Stomach (tissue), 9 donors: ENCODE results near the gene CERS6. TPM values are rescaled to one million over a fixed set of nuclear protein-coding genes. Genes with fewer than 3 reads are reported as not detected.

ENCODE experiments used
- DNase-seq, 2 donors: peaks; one replicate each; pipeline versions ENCODE4 v3.0.0 to v3.0.0-alpha.2; 2013 to 2019
- H3K27ac ChIP-seq, 5 donors: fragments of 200-600 bp in 4 of 5; sonication (generic) in 4 of 5; one replicate each; pipeline ENCODE4 v1.5.1; 2013 to 2019; ENCODE audit warnings: mild to moderate bottlenecking in 1 of 5, moderate library complexity in 1 of 5
- H3K27me3 ChIP-seq, 3 donors: fragments of 200-600 bp; sonication (generic); one replicate each; pipeline ENCODE4 v1.5.1; 2017 to 2019; ENCODE audit warnings: mixed run types in 1 of 3
- H3K36me3 ChIP-seq, 4 donors: fragments of 200-600 bp; sonication (generic); 1 replicate in 3 of 4; 2 replicates in 1 of 4; pipeline ENCODE4 v1.5.1; 2016 to 2019
- H3K4me1 ChIP-seq, 4 donors: fragments of 200-600 bp; sonication (generic); one replicate each; pipeline ENCODE4 v1.5.1; 2016 to 2019
- H3K4me3 ChIP-seq, 4 donors: fragments of 200-600 bp; sonication (generic) in 3 of 4; one replicate each; pipeline ENCODE4 v1.5.1; 2016 to 2019; ENCODE audit warnings: mild to moderate bottlenecking in 1 of 4
- H3K9me3 ChIP-seq, 4 donors: fragments of 200-600 bp; sonication (generic); one replicate each; pipeline ENCODE4 v1.5.1; 2016 to 2019
- CTCF ChIP-seq, 7 experiments: fragments of 450-650 bp in 4 of 7; fragments of 200-600 bp in 3 of 7; sonication (generic) in 3 of 7; IDR thresholded peaks; one replicate each; pipeline ENCODE4 v1.5.1; 2016 to 2019; ENCODE audit warnings: antibody characterized with exemption in 7 of 7, control low read depth in 2 of 7, mild to moderate bottlenecking in 1 of 7
- EP300 ChIP-seq: sonication (generic); formaldehyde crosslinking; IDR thresholded peaks from one replicate; pipeline ENCODE4 v1.6.1; 2017; ENCODE audit warnings: antibody characterized with exemption
- POLR2A ChIP-seq, 4 donors: fragments of 450-650 bp; IDR thresholded peaks; one replicate each; pipeline ENCODE4 v1.6.1; 2016; ENCODE audit warnings: antibody characterized with exemption in 4 of 4, control low read depth in 2 of 4, mild to moderate bottlenecking in 1 of 4, moderate library complexity in 1 of 4
- POLR2AphosphoS5 ChIP-seq, 3 donors: sonication (generic); formaldehyde crosslinking; IDR thresholded peaks; one replicate each; pipeline ENCODE4 v1.6.1; 2016; ENCODE audit warnings: antibody characterized with exemption in 3 of 3
- WGBS, 5 donors: extraction: QIAGEN DNeasy Blood & Tissue Kit in 3 of 5; methylation state at CpG; one replicate each; pipeline versions ENCODE4 v1.1.5 to v1.1.7; 2013 to 2018; 5-methylcytosine and 5-hydroxymethylcytosine counted together
- intact Hi-C: fragments of 100-400 bp; cut with DNase I; formaldehyde crosslinking; loops from one replicate; pipeline ENCODE4 v1.15.1; 2023; ENCODE audit warnings: low total_unique reads
- polyA plus RNA-seq, 3 donors: library from polyadenylated mRNA; stranded (reverse); fragments of 200-250 nt; gene quantifications; one replicate each; pipeline ENCODE4 v1.2.3, GENCODE V29; 2013
- total RNA-seq, 5 donors: library from RNA; depleted of rRNA; stranded (reverse); fragments of >200 nt; gene quantifications; one replicate each; pipeline versions ENCODE4 v1.1.0 to v1.2.3, GENCODE V29; 2014 to 2016
- donor health status: healthy with polysubstance abuse.
- donor health status: Bipolar disorder and iron deficiency.
- donor health status: healthy.

The CERS6 gene
- total and polyA plus RNA-seq, 8 donors: 4.0 to 102 (median 53.2) TPM

- intact Hi-C loops: no loop called here
- Histone ChIP-seq H3K4me3 (no peak overlapping the region), H3K27ac (no peak overlapping the region), H3K9me3 (no peaks in the 10 kb centered on the region), H3K4me1 (peaks cover 0 to 64% (median 26%) of the 10 kb centered on the region in 4 donors), H3K27me3 (no peaks in the 10 kb centered on the region), H3K36me3 (peaks cover 0 to 19% (median 17%) of the 10 kb centered on the region in 4 donors)
- no peak for DNase-seq
- 76 to 86% (median 84%) methylated on average over 6 of the region's 6 CpGs for WGBS, 5 donors
- no peak for TF ChIP-seq POLR2AphosphoS5 (IDR thresholded peaks at IDR 0.05)
- no peak for TF ChIP-seq CTCF (IDR thresholded peaks at IDR 0.05)
- no peak for TF ChIP-seq POLR2A (IDR thresholded peaks at IDR 0.05)
- no peak for TF ChIP-seq EP300
These were observed 109.0 kb downstream of the CERS6 start for GRCh38 chr2:168565112-168565511.

- H3K9me3 ChIP-seq: no peaks in the 10 kb centered on the region
- H3K4me1 ChIP-seq: peaks cover 0 to 64% (median 30%) of the 10 kb centered on the region in 4 donors
- TF ChIP-seq CTCF (IDR thresholded peaks at IDR 0.05) (no peak), POLR2A (IDR thresholded peaks at IDR 0.05) (no peak), EP300 (no peak), POLR2AphosphoS5 (IDR thresholded peaks at IDR 0.05) (no peak)
- H3K4me3 ChIP-seq: no peak overlapping the region
- intact Hi-C loops: no loop called here
- WGBS, 5 donors: 79 to 97% (median 88%) methylated on average over 2 of the region's 2 CpGs
- H3K27me3 ChIP-seq: no peaks in the 10 kb centered on the region
- peak in 1 of 2 donors; percentile 34 for DNase-seq
- peaks cover 0 to 19% (median 17%) of the 10 kb centered on the region in 4 donors for H3K36me3 ChIP-seq
- H3K27ac ChIP-seq: no peak overlapping the region
These were observed 109.4 kb downstream of the CERS6 start for GRCh38 chr2:168565512-168565911.

GRCh38 chr2:168566974-168567665 is 111.0 kb downstream of the CERS6 start:
- intact Hi-C loops: no loop called here
- DNase-seq: peak in 1 of 2 donors; percentile 40
- Histone ChIP-seq H3K4me3 (no peak overlapping the region), H3K4me1 (peaks cover 0 to 73% (median 33%) of the 10 kb centered on the region in 4 donors), H3K27ac (peak overlapping the region in 1 of 5 donors; percentile 72), H3K9me3 (no peaks in the 10 kb centered on the region), H3K27me3 (no peaks in the 10 kb centered on the region), H3K36me3 (peaks cover 0 to 12% (median 7%) of the 10 kb centered on the region in 4 donors)
- TF ChIP-seq POLR2AphosphoS5 (IDR thresholded peaks at IDR 0.05) (no peak), POLR2A (IDR thresholded peaks at IDR 0.05) (no peak)

GRCh38 chr2:168567836-168568235 is 111.8 kb downstream of the CERS6 start:
- Histone ChIP-seq H3K27ac (peak overlapping the region in 1 of 5 donors; percentile 72), H3K4me1 (peaks cover 0 to 74% (median 33%) of the 10 kb centered on the region in 4 donors), H3K36me3 (peaks cover 0 to 6% (median 3%) of the 10 kb centered on the region in 4 donors), H3K27me3 (no peaks in the 10 kb centered on the region), H3K9me3 (no peaks in the 10 kb centered on the region), H3K4me3 (no peak overlapping the region)
- DNase-seq: peak in 1 of 2 donors; percentile 21
- WGBS, 5 donors: 84 to 96% (median 91%) methylated on average over 4 of the region's 4 CpGs
- intact Hi-C loops: no loop called here
- TF ChIP-seq CTCF (IDR thresholded peaks at IDR 0.05) (no peak), POLR2A (IDR thresholded peaks at IDR 0.05) (no peak), POLR2AphosphoS5 (IDR thresholded peaks at IDR 0.05) (no peak), EP300 (no peak)
